HTERT RPE-1 (cell line): ENCODE measurements around the gene FAM120A.

ENCODE experiments used
- in situ Hi-C: fragments of 300-500 bp; cut with MboI; formaldehyde crosslinking; loops from 4 replicates; pipeline ENCODE4 v1.14.3; 2020; ENCODE audit warnings: low sequenced_read_pairs

Gene FAM120A

GRCh38 chr9:93591301-93592007, 140.0 kb downstream of the FAM120A start:
- in situ Hi-C loops, result no loop called here

GRCh38 chr9:93592008-93592642, 140.6 kb downstream of the FAM120A start:
- in situ Hi-C loops, result no loop called here

GRCh38 chr9:93592643-93593021, 141.1 kb downstream of the FAM120A start:
- in situ Hi-C loops, result no loop called here

- in situ Hi-C loops, result no loop called here
These were observed 141.7 kb downstream of the FAM120A start for GRCh38 chr9:93593144-93593658.

GRCh38 chr9:93594041-93594756, 142.7 kb downstream of the FAM120A start:
- in situ Hi-C loops, result no loop called here

GRCh38 chr9:93595461-93595860, 144.0 kb downstream of the FAM120A start:
- in situ Hi-C loops, result no loop called here

- in situ Hi-C loops, result no loop called here
These were observed 144.4 kb downstream of the FAM120A start for GRCh38 chr9:93595861-93596365.

- in situ Hi-C loops, result no loop called here
These were observed 144.9 kb downstream of the FAM120A start for GRCh38 chr9:93596399-93596798.

- in situ Hi-C loops, result no loop called here
These were observed 145.7 kb downstream of the FAM120A start for GRCh38 chr9:93597142-93597706.

- in situ Hi-C loops, result no loop called here
These were observed 146.6 kb downstream of the FAM120A start for GRCh38 chr9:93597871-93598646.

GRCh38 chr9:93598647-93599241, 147.3 kb downstream of the FAM120A start:
- in situ Hi-C loops, result no loop called here

- in situ Hi-C loops, result no loop called here
These were observed 148.3 kb downstream of the FAM120A start for GRCh38 chr9:93599571-93600403.

GRCh38 chr9:93600504-93600903, 149.0 kb downstream of the FAM120A start:
- in situ Hi-C loops, result no loop called here

GRCh38 chr9:93601063-93601462, 149.6 kb downstream of the FAM120A start:
- in situ Hi-C loops, result no loop called here

- in situ Hi-C loops, result no loop called here
These were observed 150.2 kb downstream of the FAM120A start for GRCh38 chr9:93601666-93602065.

GRCh38 chr9:93603011-93603410, 151.5 kb downstream of the FAM120A start:
- in situ Hi-C loops, result no loop called here

- in situ Hi-C loops, result no loop called here
These were observed 152.4 kb downstream of the FAM120A start for GRCh38 chr9:93603906-93604326.

- in situ Hi-C loops, result no loop called here
These were observed 154.7 kb downstream of the FAM120A start for GRCh38 chr9:93606187-93606586.

- in situ Hi-C loops, result no loop called here
These were observed 158.7 kb downstream of the FAM120A start for GRCh38 chr9:93610206-93610605.
